HG03432 (cell line): ENCODE results near the gene MAPKAP1.

Experiments used
- ATAC-seq: cut with Tn5 transposase; IDR thresholded peaks from one replicate; pipeline ENCODE4 v1.9.1; 2021; ENCODE audit warnings: mild to moderate bottlenecking, moderate library complexity; ENCODE audit not compliant: unreplicated experiment

The MAPKAP1 gene

DNA sequence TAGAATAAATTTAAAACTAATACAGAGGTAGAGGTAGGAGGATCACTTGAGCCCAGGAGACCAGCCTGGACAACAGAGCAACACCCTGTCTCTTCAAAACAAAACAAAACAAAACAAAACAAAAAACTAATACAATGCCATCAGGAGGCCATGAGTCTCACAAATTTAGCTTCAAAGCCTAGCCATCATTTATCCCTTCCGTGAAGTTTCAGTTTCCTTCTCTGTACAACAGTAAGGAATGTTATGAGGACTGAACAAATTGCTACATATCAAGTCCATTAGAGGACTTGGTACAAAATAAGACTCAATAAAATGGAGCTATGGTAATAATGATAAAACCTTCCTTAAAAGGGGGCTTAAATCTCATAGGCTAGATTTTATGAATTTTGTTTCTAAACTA, 60.8 kb downstream of the MAPKAP1 start:
- ATAC-seq, result no peak

DNA sequence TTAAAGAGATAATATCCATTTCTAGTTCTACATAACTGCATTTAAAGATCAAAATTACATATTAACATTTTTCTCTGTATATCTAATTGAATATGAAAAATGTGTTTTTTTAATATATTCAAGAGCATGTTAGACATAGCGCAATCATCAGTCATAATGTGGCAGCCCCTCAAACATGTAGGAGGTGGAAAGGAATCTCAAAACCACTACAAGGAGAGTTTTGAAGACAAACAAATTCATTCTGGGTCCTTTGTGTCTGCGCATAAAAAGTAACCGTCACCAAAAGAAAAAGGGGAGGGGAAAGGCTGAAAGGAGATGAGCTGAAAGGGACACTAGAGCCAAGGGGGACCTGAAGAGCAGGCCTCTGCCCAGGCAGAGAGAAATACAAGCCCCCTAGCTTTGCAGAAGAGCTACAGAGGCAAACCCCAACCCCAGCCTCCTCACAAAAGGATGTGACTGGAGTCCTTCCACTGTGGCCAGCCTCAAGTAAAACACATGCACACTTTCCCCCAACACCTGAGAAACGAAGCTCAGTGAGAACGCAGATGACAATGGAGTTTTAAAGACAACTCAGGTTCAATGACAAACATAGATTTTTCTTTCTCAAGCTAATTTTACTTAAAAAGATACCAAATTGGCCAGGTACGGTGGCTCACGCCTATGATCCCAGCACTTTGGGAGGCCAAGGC, 62.0 kb downstream of the MAPKAP1 start:
- ATAC-seq, result no peak

DNA sequence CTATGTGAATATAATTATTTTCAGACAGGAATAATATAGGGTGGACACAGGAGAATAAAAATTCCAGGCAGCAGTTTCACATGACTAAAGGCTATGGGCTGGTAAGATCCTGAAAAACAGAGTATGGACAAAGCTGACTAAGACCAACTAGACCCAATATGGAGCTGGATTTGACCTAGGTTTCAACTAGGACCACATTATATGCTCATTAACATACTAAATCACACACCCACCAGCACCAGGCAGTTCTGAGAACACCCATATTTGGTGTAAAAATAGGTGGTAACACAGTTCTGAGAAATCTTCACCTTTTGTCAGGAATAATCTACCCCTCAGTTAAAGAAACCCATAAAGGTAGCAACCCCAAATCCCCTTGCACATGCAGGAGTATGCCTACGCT, 64.7 kb downstream of the MAPKAP1 start:
- no peak for ATAC-seq

- ATAC-seq, result no peak
Measured at GRCh38 chr9:125639057-125639456, 68.0 kb downstream of the MAPKAP1 start.

- ATAC-seq, result no peak
Measured at GRCh38 chr9:125638239-125639045, 68.6 kb downstream of the MAPKAP1 start.

- no peak for ATAC-seq
Measured at GRCh38 chr9:125637241-125637640, 69.8 kb downstream of the MAPKAP1 start.

DNA sequence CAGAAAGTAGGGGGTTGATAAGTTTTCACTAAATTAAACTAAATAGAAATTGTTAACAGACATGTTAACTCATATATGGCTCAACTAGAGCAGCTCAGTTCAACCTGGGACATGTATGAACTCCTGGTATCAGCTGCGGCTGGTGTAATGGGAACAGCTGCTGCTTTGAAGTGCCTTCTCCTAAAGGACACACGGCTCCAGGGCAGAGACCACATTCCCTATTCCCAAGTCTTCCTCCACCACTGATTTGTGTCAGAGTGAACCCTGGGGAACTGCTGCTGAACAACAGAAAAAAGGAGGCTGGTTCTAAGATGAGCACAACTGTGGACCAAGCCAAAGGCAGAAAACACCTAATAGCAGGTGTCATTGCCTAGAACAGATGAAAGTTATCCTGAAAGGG, 71.1 kb downstream of the MAPKAP1 start:
- ATAC-seq, result no peak

GRCh38 chr9:125634040-125634717, 72.8 kb downstream of the MAPKAP1 start:
- ATAC-seq, result no peak

GRCh38 chr9:125633116-125633745, 73.8 kb downstream of the MAPKAP1 start:
- ATAC-seq, result no peak

GRCh38 chr9:125632321-125633115, 74.5 kb downstream of the MAPKAP1 start:
- peak; percentile 63 for ATAC-seq

GRCh38 chr9:125631391-125632085, 75.5 kb downstream of the MAPKAP1 start:
- ATAC-seq, result no peak

DNA sequence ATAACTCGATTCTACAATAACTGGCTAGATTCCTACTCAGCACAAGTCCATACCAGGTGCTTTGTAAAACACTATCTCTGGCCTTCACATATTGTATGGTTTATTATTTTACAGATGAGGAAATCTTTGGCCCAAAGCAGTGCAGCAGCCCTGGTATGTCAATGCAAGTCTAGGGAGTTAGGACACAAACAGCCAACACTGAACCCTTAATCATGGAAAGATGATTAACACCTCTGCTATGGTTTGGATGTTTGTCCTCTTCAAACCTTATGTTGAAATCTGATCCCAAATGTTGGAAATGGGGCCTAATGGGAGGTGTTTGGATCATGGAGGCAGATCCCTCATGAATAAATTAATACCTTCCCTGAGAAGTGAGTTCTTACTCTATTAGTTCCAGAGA, 76.6 kb downstream of the MAPKAP1 start:
- ATAC-seq, result no peak

- no peak for ATAC-seq
Measured at GRCh38 chr9:125629446-125629845, 77.6 kb downstream of the MAPKAP1 start.

DNA sequence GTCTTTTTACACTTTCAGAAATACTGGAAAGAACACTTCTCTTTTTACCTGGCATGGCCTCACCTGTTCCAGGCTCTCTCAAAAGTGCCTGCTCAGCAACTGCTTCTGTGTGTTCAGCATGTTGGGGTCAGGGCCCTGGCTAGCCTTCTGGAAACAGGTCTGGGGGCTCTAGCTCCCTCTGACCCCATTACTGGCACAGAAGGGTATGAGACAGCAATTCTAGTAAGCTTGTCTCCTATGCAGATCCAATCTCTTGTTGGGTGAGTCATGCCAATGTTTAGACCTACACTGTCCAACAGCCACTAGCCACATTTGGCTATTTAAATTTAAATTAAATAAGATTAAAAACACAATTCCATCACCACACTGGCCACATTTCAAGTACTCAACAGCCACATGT, 80.8 kb downstream of the MAPKAP1 start:
- ATAC-seq, result no peak

GRCh38 chr9:125621170-125621569, 85.8 kb downstream of the MAPKAP1 start:
- ATAC-seq, result no peak

GRCh38 chr9:125620216-125620615, 86.8 kb downstream of the MAPKAP1 start:
- no peak for ATAC-seq

GRCh38 chr9:125617087-125617486, 89.9 kb downstream of the MAPKAP1 start:
- no peak for ATAC-seq

DNA sequence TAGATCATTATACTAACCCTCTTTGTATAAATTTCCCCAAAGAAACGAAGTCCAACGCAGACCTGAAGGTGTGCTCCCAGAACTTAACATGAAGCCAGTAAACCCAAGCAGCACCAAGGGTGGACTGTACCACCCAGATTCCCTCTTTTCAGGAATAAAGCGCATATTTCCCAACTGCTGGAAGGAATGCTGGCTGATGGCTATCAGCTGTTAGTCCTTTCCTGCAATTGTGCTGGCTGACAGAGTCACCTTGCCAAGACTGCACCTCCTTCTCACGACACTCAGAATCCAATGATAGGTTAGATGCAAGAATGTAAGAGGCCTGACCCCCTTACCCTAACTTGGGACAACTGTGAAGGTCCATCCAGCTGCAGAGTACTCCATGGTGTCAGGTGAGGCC, 93.9 kb downstream of the MAPKAP1 start:
- no peak for ATAC-seq

DNA sequence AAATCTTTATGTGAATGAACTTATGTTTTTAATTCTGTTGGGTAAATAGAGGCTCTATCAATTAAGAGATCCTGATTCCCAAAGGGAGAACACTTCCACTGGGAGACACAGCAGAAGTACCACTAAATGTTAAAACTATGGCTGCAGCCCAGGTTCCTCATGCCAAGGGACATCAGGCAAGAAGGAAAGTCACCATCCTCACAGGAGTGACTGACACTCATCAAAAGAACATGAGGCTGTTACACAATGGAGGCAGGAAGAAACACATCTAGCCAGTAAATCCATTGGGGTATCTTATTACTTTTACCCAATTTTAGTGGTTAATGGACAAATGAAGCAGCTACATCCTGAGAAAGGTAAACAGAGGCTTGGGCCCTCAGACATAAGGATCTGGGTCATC, 94.4 kb downstream of the MAPKAP1 start:
- no peak for ATAC-seq
